NB4 (cell line): ENCODE results near the gene HDAC9.

ENCODE experiments used
- CTCF ChIP-seq: IDR thresholded peaks from one replicate; pipeline ENCODE4 v1.5.1; 2012; ENCODE audit warnings: low read depth, low read length
- MYC ChIP-seq: IDR thresholded peaks from 2 replicates; pipeline ENCODE4 v1.6.1; 2011; ENCODE audit warnings: low read depth, low read length
- POLR2A ChIP-seq: IDR thresholded peaks from 2 replicates; pipeline ENCODE4 v1.6.1; 2011; ENCODE audit warnings: mild to moderate bottlenecking; ENCODE audit not compliant: insufficient read length; ENCODE audit errors: extremely low read depth
- TF ChIP-seq, protein P1 (sequence below): IDR thresholded peaks from 2 replicates; pipeline ENCODE4 v1.6.1; 2011; ENCODE audit warnings: low read depth, low read length

DNA sequence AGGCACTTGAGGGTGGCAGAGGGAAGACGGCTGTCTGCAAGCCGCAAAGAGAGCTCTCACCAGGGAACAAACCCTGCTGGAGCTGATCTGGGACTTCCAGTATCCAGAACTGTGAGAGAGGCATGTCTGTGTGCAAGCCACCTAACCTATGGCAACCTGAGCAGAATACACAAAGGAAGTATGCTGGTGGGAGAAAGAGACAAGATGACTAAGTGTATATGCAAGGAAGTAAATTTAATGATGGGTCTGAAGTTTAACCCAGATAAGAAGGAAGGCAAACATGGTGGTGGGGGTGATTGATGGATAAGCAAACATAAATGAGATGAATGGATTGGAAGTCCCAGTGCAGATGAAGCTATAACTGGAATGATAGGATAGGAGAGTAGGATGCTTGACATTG lies 328.6 kb downstream of the HDAC9 start:
- TF ChIP-seq CTCF: no peak
- TF ChIP-seq POLR2A: no peak
- TF ChIP-seq, protein P1, sequence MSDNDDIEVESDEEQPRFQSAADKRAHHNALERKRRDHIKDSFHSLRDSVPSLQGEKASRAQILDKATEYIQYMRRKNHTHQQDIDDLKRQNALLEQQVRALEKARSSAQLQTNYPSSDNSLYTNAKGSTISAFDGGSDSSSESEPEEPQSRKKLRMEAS: no peak
- TF ChIP-seq MYC: no peak
